ENCODE results near the gene ARHGEF12.

DNA sequence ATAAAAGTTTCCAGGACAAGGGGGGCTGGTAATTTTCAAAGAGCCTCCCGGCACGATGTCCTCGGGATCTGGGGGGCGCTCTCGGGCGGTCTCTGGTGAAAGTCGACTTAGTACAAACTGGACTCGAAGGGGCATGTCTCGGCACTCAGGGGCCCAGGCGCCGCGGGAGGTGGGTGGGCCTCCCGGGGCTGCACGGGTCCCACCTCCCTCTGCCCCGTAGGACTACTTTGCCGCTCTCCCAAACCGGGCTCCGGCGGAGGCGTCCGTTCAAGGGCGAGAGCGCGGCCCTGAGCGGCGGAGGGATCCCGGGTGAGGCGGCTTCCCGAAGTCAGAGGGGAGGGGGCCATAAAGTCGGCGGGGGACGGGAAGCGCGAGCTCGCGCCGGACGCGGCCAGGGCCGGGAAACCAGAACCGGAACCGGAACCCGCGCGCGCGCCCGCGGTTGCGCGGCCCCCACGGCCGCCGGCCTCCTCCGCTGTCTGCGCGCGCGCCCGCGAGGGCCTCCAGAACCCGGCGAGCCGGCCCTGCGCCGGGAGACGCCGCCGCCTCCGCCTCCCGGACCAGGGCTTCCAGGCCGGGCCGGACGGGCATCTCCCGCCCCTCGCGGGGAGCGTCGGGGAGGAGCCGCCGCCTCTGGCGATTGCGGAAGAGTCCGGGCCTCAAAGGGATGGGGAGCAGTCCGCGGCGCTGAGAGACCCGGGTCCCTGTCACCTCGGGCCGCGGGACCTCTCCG is at the start of gene ARHGEF12:
- TF ChIP-seq ZNF274 (IDR thresholded peaks at IDR 0.05; ENCODE audit: low read depth, low read length) = no peak
- TF ChIP-seq SUZ12 (IDR thresholded peaks at IDR 0.05; ENCODE audit: extremely low read depth, insufficient read depth, insufficient read length) = no peak
- no peak for TF ChIP-seq YY1 (IDR thresholded peaks at IDR 0.05; ENCODE audit: insufficient read depth, insufficient read length)

All from NT2/D1 (cell line).